Measurements from ENCODE around the gene FXYD7. TPM values are rescaled to one million over a fixed set of nuclear protein-coding genes. Genes with fewer than 3 reads are reported as not detected.

FXYD7 gene
- total and polyA plus RNA-seq, 2 of the 13 experiments (the other 11 are each of a cell fraction or from before 2014, with no cell fraction given): 0.55 TPM; not detected in 1

GRCh38 chr19:35112995-35113688 is 29.9 kb upstream of the FXYD7 start (continued):
- TF ChIP-seq ZNF574 (CRISPR knock-in tag; IDR thresholded peaks at IDR 0.05) (0 out of 2 replicates have a peak, but pooled peaks have one; percentile 36), CREM (IDR thresholded peaks at IDR 0.05) (0 out of 2 replicates have a peak, but pooled peaks have one; percentile 31), CREM (CRISPR knock-in tag; IDR thresholded peaks at IDR 0.05) (no peak), CTCF (CRISPR knock-in tag; IDR thresholded peaks at IDR 0.05) (0 out of 2 replicates have a peak, but pooled peaks have one; percentile 11), ARID4A (CRISPR knock-in tag; IDR thresholded peaks at IDR 0.05; ENCODE audit: borderline replicate concordance) (no peak), ZBTB38 (CRISPR knock-in tag; IDR thresholded peaks at IDR 0.05) (peak; percentile 52; the same call in 1 of the 2 replicates), SALL1 (CRISPR knock-in tag; IDR thresholded peaks at IDR 0.05) (no peak), GABPB1 (CRISPR knock-in tag; IDR thresholded peaks at IDR 0.05) (peak; percentile 12; the same call in 1 of the 2 replicates), ZNF687 (CRISPR knock-in tag; IDR thresholded peaks at IDR 0.05) (peak; percentile 74), POLR2AphosphoS5 (IDR thresholded peaks at IDR 0.05; ENCODE audit: low read depth, low read length) (no peak), CREB1 (IDR thresholded peaks at IDR 0.05) (peak; percentile 98), CREB1 (CRISPR knock-in tag; IDR thresholded peaks at IDR 0.05) (peak; percentile 75), ATF7 (IDR thresholded peaks at IDR 0.05) (peak; percentile 96), ATF7 (CRISPR knock-in tag; IDR thresholded peaks at IDR 0.05) (no peak), KLF15 (CRISPR knock-in tag; IDR thresholded peaks at IDR 0.05; ENCODE audit: borderline replicate concordance) (no peak), HOXA3 (CRISPR knock-in tag; IDR thresholded peaks at IDR 0.05) (peak; percentile 30; the same call in 1 of the 2 replicates)

Measured in HepG2 (cell line).